HG03342 (cell line): ENCODE data around the gene RAD51C.
"Not testable (repeated sequence)": the region's sequence is repeated elsewhere in the genome, so short reads cannot be mapped to it uniquely, and the experiment has no call there.

Experiments used
- ATAC-seq: cut with Tn5 transposase; IDR thresholded peaks from one replicate; pipeline ENCODE4 v1.9.1; 2021; ENCODE audit warnings: mild to moderate bottlenecking, moderate library complexity; ENCODE audit not compliant: unreplicated experiment

The RAD51C gene

DNA sequence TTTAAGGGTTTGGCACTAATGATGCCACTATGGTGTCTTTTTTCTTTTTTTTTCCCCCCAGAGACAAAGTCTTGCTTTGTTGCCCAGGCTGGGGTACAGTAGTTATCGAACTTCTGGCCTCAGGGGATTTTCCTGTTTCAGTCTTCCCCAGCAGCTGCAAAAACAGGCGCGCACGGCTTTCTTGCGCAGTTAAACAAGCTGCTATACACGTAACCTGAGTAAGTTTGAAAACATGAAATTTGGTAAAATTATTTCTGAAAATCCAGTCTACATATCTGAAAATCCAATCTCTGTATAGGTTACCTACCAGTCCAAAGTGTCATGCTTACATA, 12.4 kb upstream of the RAD51C start:
- no peak for ATAC-seq

DNA sequence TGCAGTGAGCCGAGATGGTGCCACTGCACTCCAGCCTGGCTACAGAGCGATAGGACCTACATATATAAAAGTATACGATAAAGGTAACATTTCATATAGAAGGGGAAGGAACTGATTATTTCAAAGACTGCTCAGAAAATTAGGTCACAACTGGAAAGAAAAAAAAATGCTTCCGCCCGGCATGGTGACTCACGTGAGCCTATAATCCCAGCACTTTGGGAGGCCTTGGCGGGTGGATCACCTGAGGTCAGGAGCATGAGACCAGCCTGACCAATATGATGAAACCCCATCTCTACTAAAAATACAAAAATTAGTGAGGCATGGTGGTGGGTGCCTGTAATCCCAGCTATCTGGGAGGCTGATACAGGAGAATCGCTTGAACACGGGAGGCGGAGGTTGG, 8.4 kb upstream of the RAD51C start:
- ATAC-seq = no peak

DNA sequence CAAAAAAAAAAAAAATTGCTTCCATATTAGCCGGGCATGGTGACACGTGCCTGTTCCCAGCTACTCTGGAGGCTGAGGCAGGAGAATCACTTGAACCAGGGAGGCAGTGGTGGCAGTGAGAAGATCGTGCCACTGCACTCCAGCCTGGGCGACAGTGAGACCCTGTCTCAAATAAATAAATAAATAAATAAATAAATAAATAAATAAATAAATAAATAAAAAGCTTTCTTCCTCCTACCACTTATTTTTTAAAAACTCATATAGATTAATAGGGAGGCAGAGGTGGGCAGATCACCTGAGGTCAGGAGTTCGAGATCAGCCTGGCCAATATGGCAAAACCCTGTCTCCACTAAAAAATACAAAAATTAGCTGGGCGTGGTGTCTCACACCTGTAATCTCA, 7.9 kb upstream of the RAD51C start:
- ATAC-seq = not testable (repeated sequence)

DNA sequence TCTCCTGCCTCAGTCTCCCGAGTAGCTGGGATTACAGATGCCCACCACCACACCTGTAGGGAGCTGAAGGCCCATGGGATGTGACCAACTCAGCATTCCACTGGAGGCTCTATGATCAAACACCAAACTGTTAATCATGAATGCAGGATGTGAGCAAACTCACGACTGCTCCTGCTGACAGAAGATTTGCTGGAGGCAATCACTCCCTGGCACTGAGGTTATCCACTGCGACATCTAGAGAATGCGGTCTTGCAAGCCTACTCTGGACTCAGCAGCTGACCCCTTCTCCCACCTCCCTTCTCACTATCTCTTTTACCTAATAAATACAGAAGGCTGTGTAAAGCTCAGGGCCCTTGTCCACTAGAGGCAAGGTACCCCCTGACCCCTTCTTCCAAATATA, 5.4 kb upstream of the RAD51C start:
- no peak for ATAC-seq

DNA sequence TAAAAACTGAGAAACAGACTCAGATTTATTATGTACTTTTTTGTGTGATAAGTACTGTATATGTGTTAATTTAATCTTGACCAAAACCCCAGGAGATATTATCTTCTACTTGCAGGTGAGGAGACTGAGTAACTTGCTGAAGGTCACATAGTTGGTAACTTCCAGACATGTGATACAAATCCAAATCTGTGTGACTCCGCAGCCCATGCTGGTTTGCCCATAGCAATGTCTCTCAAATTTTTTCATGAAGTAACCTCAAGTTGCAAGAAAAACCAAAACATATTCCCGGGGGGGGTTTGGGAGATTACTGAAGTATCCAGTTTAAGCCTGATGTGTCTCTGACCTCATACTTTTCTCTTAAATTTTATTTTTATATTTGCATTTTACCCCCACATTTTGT, 3.9 kb upstream of the RAD51C start:
- ATAC-seq = no peak

DNA sequence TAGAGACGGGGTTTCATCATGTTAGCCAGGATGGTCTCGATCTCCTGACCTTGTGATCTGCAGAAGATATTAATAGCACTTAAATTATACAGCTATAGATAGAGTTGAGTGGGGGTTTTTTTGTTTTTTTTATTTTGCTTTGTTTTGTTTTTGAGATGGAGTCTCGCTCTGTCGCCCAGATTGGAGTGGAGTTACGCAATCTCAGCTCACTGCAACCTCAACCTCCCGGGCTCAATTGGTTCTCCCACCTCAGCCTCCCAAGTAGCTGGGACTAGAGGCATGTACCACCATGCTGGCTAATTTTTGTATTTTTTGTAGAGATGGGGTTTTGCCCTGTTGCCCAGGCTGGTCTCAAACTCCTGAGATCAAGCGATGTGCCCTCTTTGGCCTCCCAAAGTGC, 2.4 kb upstream of the RAD51C start:
- not testable (repeated sequence) for ATAC-seq

DNA sequence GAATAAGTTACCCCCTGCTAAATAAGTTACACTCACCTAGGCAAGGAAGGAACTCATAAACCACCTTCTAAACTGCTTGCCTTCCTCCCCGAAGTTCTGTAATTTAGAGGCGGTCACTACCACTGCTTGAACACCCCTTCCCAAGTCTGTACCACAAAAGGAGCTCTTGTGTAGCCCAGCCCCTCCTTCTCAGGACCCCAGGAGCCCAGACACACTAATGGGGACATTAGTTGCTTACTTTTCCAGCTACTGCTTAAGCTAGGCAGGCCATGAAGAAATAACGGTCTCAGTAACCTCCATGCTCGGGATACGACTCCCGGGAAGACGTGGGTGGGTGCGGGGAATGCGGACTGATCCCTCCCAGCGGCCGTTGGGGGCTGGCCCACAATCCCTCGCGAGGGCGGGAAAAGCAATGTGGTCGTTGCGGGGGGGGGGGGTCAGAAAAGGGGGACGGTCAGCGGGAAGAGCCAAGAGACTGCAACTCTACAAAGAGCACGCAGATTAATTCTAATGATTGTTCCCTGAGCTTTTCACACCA, 632 bp upstream of the RAD51C start, which contains the start of gene TEX14:
Gene TEX14, minus strand, starts transcription at position 345 of the 538 bp plus-strand sequence. CDS start 40,044 bp downstream, outside the sequence.
- no peak for ATAC-seq

DNA sequence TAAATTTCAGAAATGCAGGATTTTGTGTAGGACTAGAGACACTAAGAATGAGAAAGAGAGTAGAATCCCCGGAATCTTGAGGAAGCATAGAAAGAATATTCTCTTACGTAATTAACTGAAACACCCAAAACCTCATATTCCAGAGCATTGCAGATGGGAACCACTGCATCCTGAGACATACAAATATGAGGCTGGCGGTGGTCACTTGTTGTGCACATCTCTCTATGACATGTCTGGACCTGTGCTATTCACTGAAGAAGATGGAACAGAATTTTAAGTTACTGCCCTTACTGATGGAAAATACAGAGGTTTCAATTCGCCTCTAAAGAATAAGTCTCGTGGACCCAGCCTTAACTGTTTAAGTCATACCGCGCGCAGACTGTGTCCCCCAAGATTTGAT, 806 bp downstream of the RAD51C start:
- ATAC-seq = no peak

DNA sequence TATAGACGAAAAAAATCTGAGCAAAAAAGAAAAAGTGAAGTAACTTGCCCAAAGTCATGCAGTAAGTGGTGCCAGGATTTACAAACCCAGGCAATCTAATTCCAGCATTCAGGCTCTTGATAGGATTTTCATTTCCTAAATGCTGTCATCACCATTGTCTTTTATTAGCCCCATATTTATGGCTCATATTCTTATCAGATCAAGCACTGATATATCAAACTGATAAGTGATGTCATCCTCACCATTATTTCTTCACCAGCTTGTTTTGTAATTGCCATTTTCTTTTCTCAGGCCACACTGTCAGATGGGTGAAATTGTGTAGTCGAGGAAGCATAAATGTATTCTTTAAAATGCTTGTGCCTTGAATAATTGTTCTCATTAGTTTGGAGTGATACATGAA, 1.3 kb downstream of the RAD51C start:
- ATAC-seq = no peak

DNA sequence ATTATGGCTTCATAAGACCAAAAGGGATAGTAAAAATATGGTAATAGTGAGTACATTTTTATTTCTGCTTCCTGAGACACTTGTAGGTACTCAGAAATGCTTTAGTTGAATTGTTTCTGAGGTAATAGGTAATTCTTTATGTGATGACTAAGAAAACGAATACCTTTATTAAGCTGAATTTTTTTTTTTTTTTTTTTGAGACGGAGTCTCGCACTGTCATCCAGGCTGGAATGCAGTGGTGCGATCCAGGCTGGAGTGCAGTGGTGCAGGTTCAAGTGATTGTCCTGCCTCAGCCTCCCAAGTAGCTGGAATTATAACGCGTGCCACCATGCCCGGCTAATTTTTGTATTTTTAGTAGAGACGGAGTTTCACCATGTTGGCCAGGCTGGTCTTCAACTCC, 1.9 kb downstream of the RAD51C start:
- ATAC-seq = no peak

DNA sequence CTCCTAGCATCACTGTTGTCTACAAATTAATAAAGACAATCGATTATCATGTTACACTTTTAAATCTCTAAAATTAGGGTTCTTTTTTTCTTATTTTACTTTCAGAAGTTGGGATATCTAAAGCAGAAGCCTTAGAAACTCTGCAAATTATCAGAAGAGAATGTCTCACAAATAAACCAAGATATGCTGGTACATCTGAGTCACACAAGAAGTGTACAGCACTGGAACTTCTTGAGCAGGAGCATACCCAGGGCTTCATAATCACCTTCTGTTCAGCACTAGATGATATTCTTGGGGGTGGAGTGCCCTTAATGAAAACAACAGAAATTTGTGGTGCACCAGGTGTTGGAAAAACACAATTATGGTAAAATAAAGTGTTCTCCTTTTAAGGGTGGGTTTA, 2.4 kb downstream of the RAD51C start:
- ATAC-seq = no peak

DNA sequence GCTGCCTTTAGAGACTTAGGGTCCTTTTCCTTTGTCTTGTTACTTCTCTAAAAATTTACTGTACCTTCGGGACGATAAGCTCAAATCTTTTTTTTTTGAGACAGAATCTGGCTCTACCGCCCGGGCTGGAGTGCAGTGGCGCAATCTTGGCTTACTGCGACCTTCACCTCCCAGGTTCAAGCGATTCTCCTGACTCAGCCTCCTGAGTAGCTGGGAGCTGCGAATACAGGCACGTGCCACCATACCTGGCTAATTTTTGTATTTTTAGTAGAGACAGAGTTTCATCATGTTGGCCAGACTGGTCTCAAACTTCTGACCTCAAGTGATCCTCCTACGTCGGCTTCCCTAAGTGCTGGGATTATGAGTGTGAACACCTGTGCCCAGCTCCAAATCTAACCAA, 7.4 kb downstream of the RAD51C start:
- no peak for ATAC-seq

DNA sequence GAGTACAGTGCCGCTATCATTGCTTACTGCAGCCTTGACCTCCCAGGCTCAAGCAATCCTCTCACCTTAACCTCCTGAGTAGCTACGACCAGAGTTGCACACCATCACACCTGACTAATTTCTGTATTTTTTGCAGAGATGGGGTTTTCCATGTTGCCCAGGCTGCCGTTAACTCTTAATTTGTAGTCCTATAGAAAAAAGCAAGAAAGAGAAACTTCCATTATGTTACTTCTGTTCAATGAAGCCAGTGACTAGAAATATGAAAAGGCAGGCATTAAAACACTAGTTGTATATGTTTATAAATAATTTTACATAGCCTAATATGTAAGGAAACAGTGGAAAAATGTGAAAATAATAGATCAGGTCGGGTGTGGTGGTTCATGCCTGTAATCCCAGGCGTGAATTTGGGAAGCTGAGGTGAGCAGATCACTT, 9.7 kb downstream of the RAD51C start:
- ATAC-seq = peak; percentile 44

DNA sequence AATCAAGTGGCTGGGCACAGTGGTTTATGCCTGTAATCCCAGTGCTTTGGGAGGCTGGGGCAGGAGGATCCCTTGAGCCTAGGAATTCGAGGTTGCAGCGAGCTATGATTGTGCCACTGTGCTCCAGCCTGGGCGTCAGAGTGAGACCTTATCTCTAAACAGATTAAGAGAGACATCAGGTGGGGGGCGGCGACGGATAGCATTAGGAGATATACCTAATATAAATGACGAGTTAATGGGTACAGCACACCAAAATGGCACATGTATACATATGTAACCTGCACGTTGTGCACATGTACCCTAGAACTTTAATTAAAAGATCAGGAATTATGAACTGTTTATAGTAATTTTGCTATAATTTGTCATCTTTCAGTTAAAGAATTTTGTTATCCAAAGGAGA, 10.3 kb downstream of the RAD51C start:
- no peak for ATAC-seq

DNA sequence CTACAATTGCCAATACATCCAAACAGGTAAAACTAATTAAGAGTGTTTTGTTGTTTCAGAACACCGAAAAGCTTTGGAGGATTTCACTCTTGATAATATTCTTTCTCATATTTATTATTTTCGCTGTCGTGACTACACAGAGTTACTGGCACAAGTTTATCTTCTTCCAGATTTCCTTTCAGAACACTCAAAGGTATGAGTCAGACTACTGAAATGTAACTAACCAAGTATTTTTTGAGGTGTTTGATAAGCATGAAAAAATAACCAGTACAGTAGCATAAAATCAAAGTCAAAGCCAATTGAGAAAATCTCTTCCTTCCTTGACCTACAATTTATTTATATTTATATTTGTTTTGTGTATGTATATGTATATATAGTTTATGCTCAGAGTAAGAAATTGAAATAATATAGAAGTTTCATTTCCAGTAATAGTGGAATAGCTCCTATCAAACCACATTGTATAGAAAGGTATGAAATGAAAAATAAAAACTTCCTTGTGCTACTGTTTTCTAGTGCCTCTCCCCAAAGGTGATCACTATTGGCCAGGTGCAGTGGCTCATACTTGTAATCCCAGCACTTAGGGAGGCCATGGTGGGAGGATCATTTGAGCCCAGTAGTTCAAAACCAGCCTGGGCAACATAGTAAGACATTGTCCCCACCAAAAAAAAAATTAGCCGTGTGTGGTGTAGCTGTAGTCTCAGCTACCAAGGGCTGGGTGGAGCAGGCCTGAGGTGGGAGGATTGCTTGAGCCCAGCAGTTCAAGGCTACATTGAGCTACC, 10.9 kb downstream of the RAD51C start:
- ATAC-seq = no peak

DNA sequence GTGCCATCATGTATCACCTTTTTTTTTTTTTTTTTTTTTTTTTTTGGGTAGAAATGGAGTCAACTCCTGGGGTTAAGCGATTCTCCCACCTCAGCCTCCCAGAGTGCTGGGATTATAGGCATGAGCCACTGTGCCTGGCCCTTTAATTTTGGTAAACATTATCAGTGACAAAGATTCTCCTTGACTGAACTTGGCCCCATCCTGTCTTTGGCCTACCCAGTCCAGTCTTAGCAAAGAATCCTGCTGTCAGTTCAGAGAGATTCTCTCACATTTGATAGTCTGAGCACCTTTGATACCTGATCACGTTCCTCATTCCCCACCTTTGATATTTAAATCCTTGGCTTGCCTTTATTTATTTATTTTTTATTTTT, 11.5 kb downstream of the RAD51C start:
- ATAC-seq = no peak

DNA sequence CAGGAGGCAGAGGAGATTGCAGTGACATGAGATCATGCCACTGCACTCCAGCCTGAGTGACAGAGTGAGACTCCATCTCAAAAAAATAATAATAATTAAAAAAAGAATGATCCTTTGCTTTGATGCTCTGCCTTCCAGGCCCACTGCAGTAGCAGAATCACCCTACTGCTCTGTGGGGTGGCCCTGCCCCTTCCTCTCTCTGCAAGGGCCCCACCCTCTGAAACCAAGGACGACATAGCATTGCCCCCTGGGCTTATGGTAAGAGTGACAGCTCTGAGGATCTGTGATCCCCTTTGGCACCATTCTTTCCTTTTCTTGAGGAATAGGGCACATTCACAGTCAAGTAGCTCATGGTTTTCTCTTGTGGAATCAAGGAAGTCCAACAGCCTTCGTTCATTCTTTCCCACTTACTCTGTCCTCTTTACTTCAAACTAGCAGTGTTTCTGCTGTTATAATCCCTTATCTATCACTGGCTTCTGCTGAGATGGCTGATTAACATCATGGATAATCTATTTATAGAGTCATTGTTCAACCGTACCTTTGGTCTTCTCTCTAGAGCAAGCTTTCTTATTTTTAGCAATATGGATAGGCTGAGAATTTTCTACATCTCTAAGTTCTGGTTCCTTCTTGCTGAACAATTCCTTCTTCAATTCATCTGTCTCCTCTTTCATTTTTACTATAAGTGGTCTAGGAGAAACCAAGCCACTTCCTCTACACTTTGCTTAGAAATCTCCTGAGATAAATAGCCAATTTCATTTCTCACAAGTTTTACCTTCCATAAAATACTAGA, 14.1 kb downstream of the RAD51C start:
- ATAC-seq = no peak

DNA sequence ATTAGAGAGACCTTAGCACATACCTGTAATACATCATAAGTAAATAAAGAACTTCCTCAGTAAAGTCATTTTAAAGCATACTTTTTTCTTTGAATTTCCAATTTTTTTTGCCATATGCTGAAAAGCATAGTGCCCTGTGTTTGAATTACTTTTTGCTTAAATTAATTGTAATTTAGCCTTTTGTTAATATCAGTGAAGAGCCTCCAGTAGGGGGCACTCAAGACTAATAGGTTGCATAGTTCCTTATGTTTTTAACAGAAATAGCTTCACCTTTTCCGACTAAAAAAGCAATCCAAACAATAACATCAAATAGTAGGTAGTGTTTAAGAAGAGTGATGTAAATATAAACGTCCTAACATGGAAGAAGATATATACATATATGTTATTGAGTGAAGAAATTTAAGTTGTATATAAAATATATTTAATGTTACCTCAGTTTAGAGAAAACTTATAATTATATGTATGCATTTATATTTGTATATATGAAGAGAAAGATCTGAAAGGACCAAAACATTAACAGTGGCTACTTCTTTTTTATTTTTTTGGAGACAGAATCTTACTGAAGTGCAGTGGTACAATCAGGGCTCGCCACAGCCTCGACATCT, 18.6 kb downstream of the RAD51C start:
- no peak for ATAC-seq

DNA sequence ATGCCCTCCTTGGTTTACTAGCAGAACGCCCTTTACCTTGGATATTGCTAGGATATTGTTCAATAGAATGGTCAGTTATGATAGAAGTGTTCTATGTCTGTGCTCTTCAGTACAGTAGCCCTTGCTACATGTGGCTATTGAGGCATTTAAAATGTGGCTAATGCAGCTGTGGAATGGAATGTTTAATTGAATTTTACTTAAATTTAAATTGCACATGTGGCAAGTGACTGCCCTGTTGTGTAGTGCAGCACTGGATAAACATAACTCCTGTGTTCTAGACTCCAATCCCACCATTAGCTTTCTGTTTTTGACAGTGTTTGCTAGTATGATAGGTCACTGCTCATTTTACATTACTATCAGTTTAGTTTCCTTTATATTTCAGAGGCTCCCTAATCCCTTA, 29.9 kb downstream of the RAD51C start:
- ATAC-seq = no peak

DNA sequence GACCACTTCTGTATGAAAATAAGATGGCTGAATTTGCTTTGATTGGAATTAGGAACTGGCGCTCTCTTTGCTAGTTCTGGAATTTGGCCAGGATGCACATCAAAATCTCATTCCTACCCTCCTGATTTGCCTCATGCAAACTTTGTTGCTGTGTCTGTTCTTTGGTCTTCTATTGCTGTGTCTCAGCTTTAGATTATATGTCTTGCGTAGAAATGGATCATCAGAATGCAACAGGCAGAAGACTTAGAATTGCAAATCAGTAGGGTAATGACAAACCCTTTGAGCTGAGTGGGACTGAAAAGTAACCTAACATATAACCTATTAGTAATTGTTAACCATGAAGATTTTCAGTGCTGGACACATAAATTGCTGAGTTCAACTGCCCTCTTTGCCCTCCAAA, 30.3 kb downstream of the RAD51C start:
- no peak for ATAC-seq

DNA sequence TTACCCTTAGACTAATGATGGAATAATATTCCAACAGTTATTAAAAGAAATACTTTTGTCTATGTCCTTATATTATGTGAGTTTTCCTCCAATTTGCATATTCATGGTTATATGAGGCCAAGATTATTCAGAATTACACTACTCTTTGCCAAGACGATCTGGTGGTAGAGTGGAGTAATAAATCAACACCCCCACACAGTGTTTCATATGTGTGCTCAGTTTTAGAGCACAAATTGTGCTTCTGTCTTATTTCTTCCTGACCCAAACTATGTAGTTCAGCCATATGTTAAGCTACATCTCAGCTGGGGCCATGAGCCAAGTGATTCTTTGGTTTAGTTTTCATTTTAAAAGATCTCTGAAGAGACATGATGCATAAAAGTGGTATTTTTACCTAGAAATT, 36.4 kb downstream of the RAD51C start:
- ATAC-seq = no peak

DNA sequence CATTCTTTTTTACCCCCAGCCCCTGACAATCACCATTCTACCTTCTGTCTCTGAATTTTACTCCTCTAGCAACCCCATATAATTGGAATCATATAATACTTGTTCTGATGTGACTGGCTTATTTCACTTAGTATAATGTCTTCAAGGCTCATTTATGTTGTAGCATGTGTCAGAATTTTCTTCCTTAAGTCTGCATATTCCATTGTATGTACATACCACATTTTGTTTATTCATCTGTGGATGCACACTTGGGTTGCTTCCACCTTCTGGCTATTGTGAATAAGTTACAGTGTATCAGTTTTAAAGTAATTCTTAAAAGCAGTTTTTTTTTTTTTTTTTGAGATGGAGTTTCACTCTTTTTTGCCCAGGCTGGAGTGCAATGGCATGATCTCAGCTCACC, 38.5 kb downstream of the RAD51C start:
- ATAC-seq = no peak
